ENCODE results near the gene TASOR.

DNA sequence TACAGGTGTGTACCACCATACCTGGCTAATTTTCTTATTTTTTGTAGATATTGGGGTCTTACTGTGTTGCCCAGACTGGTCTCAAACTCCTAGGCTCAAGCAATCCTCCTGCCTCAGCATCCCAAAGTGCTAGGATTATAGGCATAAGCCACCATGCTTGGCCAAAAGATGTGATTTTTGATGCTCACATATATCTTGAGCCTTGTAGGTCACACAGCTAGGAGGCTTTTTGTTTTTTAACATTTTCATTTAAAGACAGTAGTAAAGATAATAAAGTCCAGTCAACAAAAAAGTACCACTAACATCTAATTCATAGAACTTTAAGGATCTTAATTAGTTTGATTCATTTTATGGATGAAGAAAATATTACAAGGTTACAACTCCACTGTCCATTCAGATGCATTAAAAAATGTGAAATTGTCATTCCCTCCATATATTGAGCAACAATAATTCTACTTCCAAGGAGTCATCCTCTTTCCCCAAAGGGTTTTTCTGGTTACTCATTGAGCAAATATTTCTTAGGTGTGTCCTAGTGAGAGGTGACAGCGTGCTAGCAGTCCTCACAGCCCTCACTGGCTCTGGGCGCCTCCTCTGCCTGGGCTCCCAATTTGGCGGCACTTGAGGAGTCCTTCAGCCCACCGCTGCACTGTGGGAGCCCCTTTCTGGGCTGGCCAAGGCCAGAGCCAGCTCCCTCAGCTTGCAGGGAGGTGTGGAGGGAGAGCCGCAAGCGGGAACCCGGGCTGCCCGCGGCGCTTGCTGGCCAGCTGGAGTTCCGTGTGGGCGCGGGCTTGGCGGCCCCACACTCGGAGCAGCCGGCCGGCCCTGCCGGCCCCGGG, 8.3 kb upstream of the TASOR start:
- no peak for TF ChIP-seq POLR2A (IDR thresholded peaks at IDR 0.05; ENCODE audit: low read length)
- TF ChIP-seq GATA1 (IDR thresholded peaks at IDR 0.05; ENCODE audit: low read depth, low read length) = no peak
